GM21447 (cell line): Measurements from ENCODE around the gene SLC6A8.
A peak's percentile ranks its signal among the peaks of the same experiment; 100 is the strongest.
"Not testable (repeated sequence)": the region's sequence is repeated elsewhere in the genome, so short reads cannot be mapped to it uniquely, and the experiment has no call there.

Experiments
- ATAC-seq: cut with Tn5 transposase; IDR thresholded peaks from one replicate; pipeline ENCODE4 v1.9.1; 2021; ENCODE audit not compliant: unreplicated experiment

The SLC6A8 gene

GRCh38 chrX:153705403-153706060 is 17.8 kb downstream of the SLC6A8 start:
- ATAC-seq = not testable (repeated sequence)

- ATAC-seq = no peak
These were observed 19.1 kb downstream of the SLC6A8 start for GRCh38 chrX:153706799-153707198.

GRCh38 chrX:153707406-153707805 is 19.7 kb downstream of the SLC6A8 start:
- no peak for ATAC-seq

GRCh38 chrX:153708415-153708814 is 20.7 kb downstream of the SLC6A8 start:
- no peak for ATAC-seq

GRCh38 chrX:153709726-153710674 is 22.3 kb downstream of the SLC6A8 start:
- no peak for ATAC-seq

GRCh38 chrX:153714256-153714655 is 26.5 kb downstream of the SLC6A8 start:
- ATAC-seq = no peak

GRCh38 chrX:153717445-153717844 is 29.7 kb downstream of the SLC6A8 start:
- ATAC-seq = no peak

GRCh38 chrX:153719238-153719637 is 31.5 kb downstream of the SLC6A8 start:
- no peak for ATAC-seq

- ATAC-seq = no peak
These were observed 32.0 kb downstream of the SLC6A8 start for GRCh38 chrX:153719701-153720100.

- ATAC-seq = no peak
These were observed 35.1 kb downstream of the SLC6A8 start for GRCh38 chrX:153722704-153723350.

- ATAC-seq = peak; percentile 19
These were observed 35.9 kb downstream of the SLC6A8 start for GRCh38 chrX:153723351-153724251.

- peak; percentile 46 for ATAC-seq
These were observed 36.7 kb downstream of the SLC6A8 start, which contains the start of the genes ABCD1 and BCAP31 for GRCh38 chrX:153724252-153725038. Gene ABCD1, plus strand, starts transcription at chrX:153724856. Its CDS starts 411 bp downstream, at chrX:153725267. Gene BCAP31, minus strand, starts transcription at chrX:153724387. Its CDS starts 1,143 bp downstream, at chrX:153723244.

- no peak for ATAC-seq
These were observed 37.5 kb downstream of the SLC6A8 start for GRCh38 chrX:153725039-153725831.

- ATAC-seq = no peak
These were observed 38.1 kb downstream of the SLC6A8 start for GRCh38 chrX:153725832-153726285.

GRCh38 chrX:153726286-153727122 is 38.8 kb downstream of the SLC6A8 start:
- peak; percentile 61 for ATAC-seq

GRCh38 chrX:153727123-153727931 is 39.6 kb downstream of the SLC6A8 start:
- no peak for ATAC-seq

- no peak for ATAC-seq
These were observed 40.4 kb downstream of the SLC6A8 start for GRCh38 chrX:153728095-153728494.
